ENCODE data around the gene CNGA4. TPM values are rescaled to one million over a fixed set of nuclear protein-coding genes. Genes with fewer than 3 reads are reported as not detected.

CNGA4 gene
- total and polyA plus RNA-seq, 2 experiments from 2014 or later = 0.17 to 0.25 TPM

DNA sequence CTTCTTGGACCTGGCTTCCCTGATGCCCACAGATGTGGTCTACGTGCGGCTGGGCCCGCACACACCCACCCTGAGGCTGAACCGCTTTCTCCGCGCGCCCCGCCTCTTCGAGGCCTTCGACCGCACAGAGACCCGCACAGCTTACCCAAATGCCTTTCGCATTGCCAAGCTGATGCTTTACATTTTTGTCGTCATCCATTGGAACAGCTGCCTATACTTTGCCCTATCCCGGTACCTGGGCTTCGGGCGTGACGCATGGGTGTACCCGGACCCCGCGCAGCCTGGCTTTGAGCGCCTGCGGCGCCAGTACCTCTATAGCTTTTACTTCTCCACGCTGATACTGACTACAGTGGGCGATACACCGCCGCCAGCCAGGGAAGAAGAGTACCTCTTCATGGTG is 1.2 kb downstream of the CNGA4 start:
- no peaks in the 10 kb centered on the region for H3K9me3 ChIP-seq (ENCODE audit: low read depth)
- 95% methylated on average over 28 of the region's 28 CpGs for WGBS (ENCODE audit: low lambda C conversion rate, missing lambda C conversion rate)
- no peak overlapping the region for H3K27ac ChIP-seq

DNA sequence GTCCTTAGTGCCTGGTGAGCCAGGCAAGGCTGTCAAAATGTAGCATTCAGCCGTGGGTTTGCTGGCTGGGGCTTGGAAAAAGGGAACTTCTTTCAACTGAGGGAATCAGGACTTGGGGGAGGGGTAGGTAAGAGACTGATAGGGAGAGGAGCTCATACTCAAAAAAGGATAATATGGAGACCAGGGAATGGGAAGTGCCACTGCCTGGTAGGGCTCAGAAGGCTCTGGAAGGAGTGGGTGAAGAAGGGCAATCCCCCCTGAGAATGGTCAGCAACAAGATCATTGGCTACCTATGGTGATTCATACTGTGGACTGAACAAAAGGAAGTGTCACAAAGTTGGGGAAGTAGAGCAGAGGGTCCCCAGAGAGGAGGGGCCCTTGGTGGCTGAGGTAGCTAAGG is 1.9 kb downstream of the CNGA4 start:
- Histone ChIP-seq H3K27ac (no peak overlapping the region), H3K4me2 (no peak overlapping the region), H3K9me2 (replicated peaks; ENCODE audit: insufficient read depth) (no peaks in the 10 kb centered on the region), H3K9me3 (ENCODE audit: low read depth) (no peaks in the 10 kb centered on the region), H3K27me3 (no peaks in the 10 kb centered on the region), H2AFZ (no peak overlapping the region), H3K4me1 (ENCODE audit: insufficient read depth) (no peaks in the 10 kb centered on the region), H4K20me1 (ENCODE audit: insufficient read depth, poor library complexity, severe bottlenecking) (no peaks in the 10 kb centered on the region), H3K4me3 (no peak overlapping the region), H3K36me3 (replicated peaks; ENCODE audit: insufficient read depth, low read depth) (no peaks in the 10 kb centered on the region), H3K79me2 (no peaks in the 10 kb centered on the region)
- no peak for DNase-seq (ENCODE audit: low spot score)
- 69% methylated on average over 1 of the region's 1 CpG for WGBS (ENCODE audit: low lambda C conversion rate, missing lambda C conversion rate)
- TF ChIP-seq EZH2 (IDR thresholded peaks at IDR 0.05; ENCODE audit: borderline replicate concordance) (no peak), EZH2phosphoT487 (IDR thresholded peaks at IDR 0.05; ENCODE audit: low read depth, severe bottlenecking, unreplicated experiment) (no peak)
- TF ChIP-seq, protein P1, sequence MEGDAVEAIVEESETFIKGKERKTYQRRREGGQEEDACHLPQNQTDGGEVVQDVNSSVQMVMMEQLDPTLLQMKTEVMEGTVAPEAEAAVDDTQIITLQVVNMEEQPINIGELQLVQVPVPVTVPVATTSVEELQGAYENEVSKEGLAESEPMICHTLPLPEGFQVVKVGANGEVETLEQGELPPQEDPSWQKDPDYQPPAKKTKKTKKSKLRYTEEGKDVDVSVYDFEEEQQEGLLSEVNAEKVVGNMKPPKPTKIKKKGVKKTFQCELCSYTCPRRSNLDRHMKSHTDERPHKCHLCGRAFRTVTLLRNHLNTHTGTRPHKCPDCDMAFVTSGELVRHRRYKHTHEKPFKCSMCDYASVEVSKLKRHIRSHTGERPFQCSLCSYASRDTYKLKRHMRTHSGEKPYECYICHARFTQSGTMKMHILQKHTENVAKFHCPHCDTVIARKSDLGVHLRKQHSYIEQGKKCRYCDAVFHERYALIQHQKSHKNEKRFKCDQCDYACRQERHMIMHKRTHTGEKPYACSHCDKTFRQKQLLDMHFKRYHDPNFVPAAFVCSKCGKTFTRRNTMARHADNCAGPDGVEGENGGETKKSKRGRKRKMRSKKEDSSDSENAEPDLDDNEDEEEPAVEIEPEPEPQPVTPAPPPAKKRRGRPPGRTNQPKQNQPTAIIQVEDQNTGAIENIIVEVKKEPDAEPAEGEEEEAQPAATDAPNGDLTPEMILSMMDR (IDR thresholded peaks at IDR 0.05; ENCODE audit: poor library complexity) = no peak

More for the DNA sequence above, 1.2 kb downstream of the CNGA4 start:
- no peaks in the 10 kb centered on the region for H3K9me2 ChIP-seq (replicated peaks; ENCODE audit: insufficient read depth)
- no peaks in the 10 kb centered on the region for H4K20me1 ChIP-seq (ENCODE audit: insufficient read depth, poor library complexity, severe bottlenecking)
- no peaks in the 10 kb centered on the region for H3K79me2 ChIP-seq
- no peak overlapping the region for H2AFZ ChIP-seq
- no peaks in the 10 kb centered on the region for H3K27me3 ChIP-seq
- H3K4me1 ChIP-seq (ENCODE audit: insufficient read depth) = no peaks in the 10 kb centered on the region
- H3K4me3 ChIP-seq = no peak overlapping the region
- no peaks in the 10 kb centered on the region for H3K36me3 ChIP-seq (replicated peaks; ENCODE audit: insufficient read depth, low read depth)
- TF ChIP-seq, protein P1 (IDR thresholded peaks at IDR 0.05; ENCODE audit: poor library complexity) = no peak
- TF ChIP-seq EZH2 (IDR thresholded peaks at IDR 0.05; ENCODE audit: borderline replicate concordance) = no peak
- no peak overlapping the region for H3K4me2 ChIP-seq
- no peak for DNase-seq (ENCODE audit: low spot score)

DNA sequence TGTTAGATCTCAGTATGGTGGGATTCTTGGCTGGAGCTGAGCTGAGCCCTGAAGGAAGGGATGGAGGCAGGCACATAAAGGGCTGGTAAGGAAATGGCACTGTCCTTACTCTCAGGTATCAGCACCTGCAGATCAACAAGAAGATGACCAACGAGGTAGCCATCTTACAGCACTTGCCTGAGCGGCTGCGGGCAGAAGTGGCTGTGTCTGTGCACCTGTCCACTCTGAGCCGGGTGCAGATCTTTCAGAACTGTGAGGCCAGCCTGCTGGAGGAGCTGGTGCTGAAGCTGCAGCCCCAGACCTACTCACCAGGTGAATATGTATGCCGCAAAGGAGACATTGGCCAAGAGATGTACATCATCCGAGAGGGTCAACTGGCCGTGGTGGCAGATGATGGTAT is 2.4 kb downstream of the CNGA4 start:
- Histone ChIP-seq H2AFZ (no peak overlapping the region), H3K27me3 (no peaks in the 10 kb centered on the region), H4K20me1 (ENCODE audit: insufficient read depth, poor library complexity, severe bottlenecking) (no peaks in the 10 kb centered on the region), H3K79me2 (no peaks in the 10 kb centered on the region), H3K36me3 (replicated peaks; ENCODE audit: insufficient read depth, low read depth) (no peaks in the 10 kb centered on the region), H3K4me3 (no peak overlapping the region), H3K9me3 (ENCODE audit: low read depth) (no peaks in the 10 kb centered on the region), H3K27ac (no peak overlapping the region), H3K4me1 (ENCODE audit: insufficient read depth) (no peaks in the 10 kb centered on the region), H3K9me2 (replicated peaks; ENCODE audit: insufficient read depth) (no peaks in the 10 kb centered on the region), H3K4me2 (no peak overlapping the region)
- TF ChIP-seq, protein P1 (IDR thresholded peaks at IDR 0.05; ENCODE audit: poor library complexity) = no peak
- no peak for TF ChIP-seq EZH2phosphoT487 (IDR thresholded peaks at IDR 0.05; ENCODE audit: low read depth, severe bottlenecking, unreplicated experiment)
- no peak for TF ChIP-seq EZH2 (IDR thresholded peaks at IDR 0.05; ENCODE audit: borderline replicate concordance)
- no peak for DNase-seq (ENCODE audit: low spot score)
- 94% methylated on average over 7 of the region's 7 CpGs for WGBS (ENCODE audit: low lambda C conversion rate, missing lambda C conversion rate)

DNA sequence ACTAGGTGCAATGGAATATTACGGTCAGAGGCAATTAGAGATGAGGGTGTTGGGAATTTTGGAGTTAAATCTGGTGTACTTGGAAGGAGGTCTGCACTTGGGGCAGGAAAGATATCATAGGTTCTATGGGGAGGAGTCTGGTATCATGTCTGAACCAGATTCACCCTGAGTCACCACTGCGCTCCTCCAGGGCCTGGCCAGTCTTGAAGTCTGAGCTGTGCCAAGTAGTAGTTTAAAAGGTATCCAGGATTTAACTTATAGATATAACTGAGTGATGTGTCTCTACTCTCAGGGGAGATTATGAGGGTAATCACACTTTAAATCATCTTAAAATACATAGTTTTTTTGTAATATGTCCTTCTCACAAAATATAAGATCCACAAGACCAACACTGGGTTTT is 6.6 kb downstream of the CNGA4 start:
- Histone ChIP-seq H4K20me1 (ENCODE audit: insufficient read depth, poor library complexity, severe bottlenecking) (no peaks in the 10 kb centered on the region), H3K4me1 (ENCODE audit: insufficient read depth) (no peaks in the 10 kb centered on the region), H3K9me3 (ENCODE audit: low read depth) (no peaks in the 10 kb centered on the region), H3K27ac (no peak overlapping the region), H3K4me3 (no peak overlapping the region), H3K36me3 (replicated peaks; ENCODE audit: insufficient read depth, low read depth) (no peaks in the 10 kb centered on the region), H3K9me2 (replicated peaks; ENCODE audit: insufficient read depth) (no peaks in the 10 kb centered on the region), H3K27me3 (no peaks in the 10 kb centered on the region), H3K79me2 (no peaks in the 10 kb centered on the region), H2AFZ (no peak overlapping the region), H3K4me2 (no peak overlapping the region)
- no peak for DNase-seq (ENCODE audit: low spot score)
- TF ChIP-seq EZH2 (IDR thresholded peaks at IDR 0.05; ENCODE audit: borderline replicate concordance) = no peak
- TF ChIP-seq, protein P1 (IDR thresholded peaks at IDR 0.05; ENCODE audit: poor library complexity) = no peak
- no peak for TF ChIP-seq EZH2phosphoT487 (IDR thresholded peaks at IDR 0.05; ENCODE audit: low read depth, severe bottlenecking, unreplicated experiment)
- WGBS (ENCODE audit: low lambda C conversion rate, missing lambda C conversion rate) = 91% methylated on average over 2 of the region's 2 CpGs
